Gastroesophageal sphincter (tissue), 4 donors: Measurements from ENCODE around the gene HCN1. TPM values are rescaled to one million over a fixed set of nuclear protein-coding genes. Genes with fewer than 3 reads are reported as not detected.
"Not testable (repeated sequence)": the region's sequence is repeated elsewhere in the genome, so short reads cannot be mapped to it uniquely, and the experiment has no call there.

Source experiments
- ATAC-seq: fragments of 150-250 bp; one replicate; pipeline ENCODE4 v1.9.1; 2016; ENCODE audit warnings: mild to moderate bottlenecking, moderate library complexity
- H3K27ac ChIP-seq, 4 donors: fragments of 200-600 bp; sonication (generic) in 3 of 4; 1 replicate in 3 of 4; 2 replicates in 1 of 4; pipeline ENCODE4 v1.5.1; 2016 to 2019
- H3K27me3 ChIP-seq: fragments of 200-600 bp; sonication (generic); one replicate; pipeline ENCODE4 v1.5.1; 2019
- H3K36me3 ChIP-seq, 2 donors: fragments of 200-600 bp; sonication (generic); one replicate each; pipeline ENCODE4 v1.5.1; 2019; ENCODE audit warnings: control low read depth in 1 of 2
- H3K4me1 ChIP-seq, 3 donors: fragments of 200-600 bp; sonication (generic); 1 replicate in 2 of 3; 2 replicates in 1 of 3; pipeline ENCODE4 v1.5.1; 2016 to 2019; ENCODE audit warnings: control low read depth in 2 of 3
- H3K4me3 ChIP-seq, 2 donors: fragments of 200-600 bp; sonication (generic); one replicate each; pipeline ENCODE4 v1.5.1; 2019; ENCODE audit warnings: mild to moderate bottlenecking in 1 of 2, moderate library complexity in 1 of 2
- H3K9me3 ChIP-seq, 3 donors: fragments of 200-600 bp; sonication (generic); one replicate each; pipeline ENCODE4 v1.5.1; 2017 to 2019; ENCODE audit warnings: control low read depth in 2 of 3
- EP300 ChIP-seq: sonication (generic); formaldehyde crosslinking; IDR thresholded peaks from one replicate; pipeline ENCODE4 v1.6.1; 2017; ENCODE audit warnings: antibody characterized with exemption, mild to moderate bottlenecking
- POLR2A ChIP-seq, 2 donors: fragments of 450-650 bp; IDR thresholded peaks; one replicate each; pipeline ENCODE4 v1.6.1; 2017; ENCODE audit warnings: antibody characterized with exemption in 2 of 2, mild to moderate bottlenecking in 2 of 2, moderate library complexity in 1 of 2
- POLR2AphosphoS5 ChIP-seq: sonication (generic); formaldehyde crosslinking; IDR thresholded peaks from one replicate; pipeline ENCODE4 v1.6.1; 2017; ENCODE audit warnings: antibody characterized with exemption
- WGBS, 2 donors: methylation state at CpG; one replicate each; pipeline ENCODE4 v1.1.5; 2018; ENCODE audit warnings: low coverage in 1 of 2; 5-methylcytosine and 5-hydroxymethylcytosine counted together
- total RNA-seq, 4 donors: library from RNA; depleted of rRNA; stranded (reverse); fragments of >200 nt; gene quantifications; one replicate each; pipeline ENCODE4 v1.1.0, GENCODE V29; 2016
- TF ChIP-seq, protein P1 (sequence below), 4 experiments: fragments of 200-600 bp in 2 of 4; fragments of 450-650 bp in 2 of 4; sonication (generic) in 1 of 4; IDR thresholded peaks; one replicate each; pipeline ENCODE4 v1.5.1; 2017 to 2019; ENCODE audit warnings: antibody characterized with exemption in 4 of 4, mild to moderate bottlenecking in 2 of 4, moderate library complexity in 2 of 4

HCN1 gene
- total RNA-seq, 4 donors from 2014 or later: 0.19 to 1.3 (median 0.63) TPM

DNA sequence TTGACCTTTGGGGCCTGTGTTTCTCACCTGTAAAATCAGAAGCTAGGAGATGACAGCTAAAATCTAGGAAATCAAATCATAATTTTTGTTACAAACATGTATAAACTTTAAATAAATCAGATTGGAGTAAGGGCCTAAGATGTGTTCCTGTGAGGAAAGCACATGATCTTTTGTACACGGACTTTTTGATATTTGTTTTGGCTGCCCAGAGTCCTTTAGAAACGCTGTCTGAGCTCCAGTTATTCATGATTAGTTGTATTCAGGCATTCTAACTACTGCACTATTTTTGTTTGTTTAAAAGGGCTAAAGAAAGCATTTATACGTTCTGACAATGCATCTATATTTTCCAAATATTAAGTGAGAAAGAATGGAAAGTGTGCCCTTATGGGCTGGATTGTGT lies 94.8 kb downstream of the HCN1 start:
- no peaks in the 10 kb centered on the region for H3K36me3 ChIP-seq
- no peak for TF ChIP-seq EP300
- TF ChIP-seq POLR2A (IDR thresholded peaks at IDR 0.05): no peak
- TF ChIP-seq, protein P1, sequence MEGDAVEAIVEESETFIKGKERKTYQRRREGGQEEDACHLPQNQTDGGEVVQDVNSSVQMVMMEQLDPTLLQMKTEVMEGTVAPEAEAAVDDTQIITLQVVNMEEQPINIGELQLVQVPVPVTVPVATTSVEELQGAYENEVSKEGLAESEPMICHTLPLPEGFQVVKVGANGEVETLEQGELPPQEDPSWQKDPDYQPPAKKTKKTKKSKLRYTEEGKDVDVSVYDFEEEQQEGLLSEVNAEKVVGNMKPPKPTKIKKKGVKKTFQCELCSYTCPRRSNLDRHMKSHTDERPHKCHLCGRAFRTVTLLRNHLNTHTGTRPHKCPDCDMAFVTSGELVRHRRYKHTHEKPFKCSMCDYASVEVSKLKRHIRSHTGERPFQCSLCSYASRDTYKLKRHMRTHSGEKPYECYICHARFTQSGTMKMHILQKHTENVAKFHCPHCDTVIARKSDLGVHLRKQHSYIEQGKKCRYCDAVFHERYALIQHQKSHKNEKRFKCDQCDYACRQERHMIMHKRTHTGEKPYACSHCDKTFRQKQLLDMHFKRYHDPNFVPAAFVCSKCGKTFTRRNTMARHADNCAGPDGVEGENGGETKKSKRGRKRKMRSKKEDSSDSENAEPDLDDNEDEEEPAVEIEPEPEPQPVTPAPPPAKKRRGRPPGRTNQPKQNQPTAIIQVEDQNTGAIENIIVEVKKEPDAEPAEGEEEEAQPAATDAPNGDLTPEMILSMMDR (IDR thresholded peaks at IDR 0.05): no peak
- TF ChIP-seq POLR2AphosphoS5: no peak
- no peak for ATAC-seq
- H3K27ac ChIP-seq: no peak overlapping the region
- H3K9me3 ChIP-seq: no peaks in the 10 kb centered on the region
- no peaks in the 10 kb centered on the region for H3K4me1 ChIP-seq
- H3K4me3 ChIP-seq: no peak overlapping the region
- 63 to 75% methylated on average over 3 of the region's 3 CpGs for WGBS, 2 donors
- no peaks in the 10 kb centered on the region for H3K27me3 ChIP-seq

DNA sequence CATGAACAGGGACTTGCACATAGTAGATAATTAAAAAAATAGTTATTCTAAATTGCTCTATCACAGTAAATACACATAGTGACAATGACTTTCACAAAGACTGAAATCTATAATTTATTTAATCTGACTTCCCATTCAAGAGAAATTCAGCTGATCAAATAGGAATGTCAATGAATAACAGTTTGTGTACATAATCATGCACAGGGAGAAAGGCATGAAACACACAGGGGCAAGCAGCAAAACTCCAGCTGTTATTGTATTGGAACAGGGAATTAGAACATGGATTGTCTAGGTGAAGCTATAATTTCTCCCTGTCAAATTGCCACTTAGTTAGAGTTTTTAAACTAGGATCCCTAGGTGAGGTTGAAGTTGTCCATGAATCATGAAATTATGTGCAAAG lies 99.9 kb downstream of the HCN1 start:
- H3K36me3 ChIP-seq: no peaks in the 10 kb centered on the region
- ATAC-seq: no peak
- H3K4me3 ChIP-seq: no peak overlapping the region
- no peaks in the 10 kb centered on the region for H3K9me3 ChIP-seq
- TF ChIP-seq, protein P1 (IDR thresholded peaks at IDR 0.05): no peak
- TF ChIP-seq POLR2A (IDR thresholded peaks at IDR 0.05) (no peak), POLR2AphosphoS5 (no peak), EP300 (no peak)
- H3K4me1 ChIP-seq: no peaks in the 10 kb centered on the region
- H3K27me3 ChIP-seq: no peaks in the 10 kb centered on the region
- no peak overlapping the region for H3K27ac ChIP-seq

DNA sequence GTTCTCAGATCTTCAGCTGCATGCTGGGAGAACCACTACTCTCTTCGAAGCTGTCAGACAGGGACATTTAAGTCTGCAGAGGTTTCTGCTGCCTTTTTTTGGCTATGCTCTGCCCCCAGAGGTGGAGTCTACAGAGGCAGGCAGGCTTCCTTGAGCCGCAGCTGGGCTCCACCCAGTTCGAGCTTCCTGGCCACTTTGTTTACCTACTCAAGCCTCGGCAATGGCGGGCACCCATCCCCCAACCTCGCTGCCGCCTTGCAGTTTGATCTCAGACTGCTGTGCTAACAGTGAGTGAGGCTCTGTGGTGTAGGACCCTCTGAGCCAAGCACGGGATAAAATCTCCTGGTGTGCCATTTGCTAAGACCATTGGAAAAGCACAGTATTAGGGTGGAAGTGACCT lies 110.2 kb downstream of the HCN1 start:
- no CpG with 5 or more reads among the region's 8 CpGs for WGBS, 2 donors
- H3K4me1 ChIP-seq, H3K9me3 ChIP-seq, H3K27ac ChIP-seq, H3K4me3 ChIP-seq, H3K36me3 ChIP-seq, H3K27me3 ChIP-seq, ATAC-seq: not testable (repeated sequence)

DNA sequence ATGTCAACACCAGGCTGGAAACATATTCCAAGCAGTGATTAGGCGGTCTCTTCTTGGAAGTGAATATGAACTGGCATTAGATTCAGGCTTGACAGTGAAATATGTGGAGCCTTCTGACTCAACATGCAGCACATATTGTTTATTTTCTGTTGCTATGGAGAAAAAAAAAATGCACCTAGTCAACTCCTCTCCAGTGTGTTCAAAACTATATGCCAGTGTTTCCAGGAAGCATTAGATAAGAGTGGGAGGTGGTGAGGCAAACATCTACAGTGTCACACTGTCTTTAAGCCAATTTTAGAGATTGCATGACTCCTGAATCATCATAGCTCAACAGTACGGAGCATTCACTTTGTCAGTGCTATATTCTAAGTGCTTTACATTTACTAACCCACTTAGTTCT lies 117.9 kb downstream of the HCN1 start:
- H3K27me3 ChIP-seq: no peaks in the 10 kb centered on the region
- no peak overlapping the region for H3K27ac ChIP-seq
- H3K4me3 ChIP-seq: no peak overlapping the region
- H3K9me3 ChIP-seq: no peaks in the 10 kb centered on the region
- no peaks in the 10 kb centered on the region for H3K36me3 ChIP-seq
- 12 to 23% methylated on average over 2 of the region's 2 CpGs for WGBS, 2 donors
- H3K4me1 ChIP-seq: no peaks in the 10 kb centered on the region
- TF ChIP-seq POLR2A (IDR thresholded peaks at IDR 0.05) (no peak), EP300 (no peak), POLR2AphosphoS5 (no peak)
- TF ChIP-seq, protein P1 (IDR thresholded peaks at IDR 0.05): no peak
- peak; percentile 34 for ATAC-seq

DNA sequence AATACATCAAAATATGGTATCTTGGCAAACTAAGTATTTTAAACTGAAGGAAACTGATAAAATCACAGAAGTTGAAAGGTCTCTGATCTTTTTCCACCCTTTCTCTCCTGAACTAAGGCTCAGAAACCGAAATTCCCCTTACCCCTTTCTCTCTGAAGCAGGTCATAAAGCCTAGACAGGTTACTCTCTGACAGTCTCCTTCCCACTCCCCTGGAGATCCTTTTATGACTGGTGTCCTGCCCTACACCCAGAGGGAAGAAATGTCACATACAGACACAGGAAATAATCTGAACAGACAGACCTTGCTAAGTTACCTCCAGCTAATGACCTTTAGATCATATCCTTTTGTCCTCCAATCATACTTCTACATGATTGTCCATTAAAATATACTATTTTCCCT lies 127.4 kb downstream of the HCN1 start:
- H3K4me1 ChIP-seq: no peaks in the 10 kb centered on the region
- no peaks in the 10 kb centered on the region for H3K9me3 ChIP-seq
- TF ChIP-seq EP300: no peak
- no peak for TF ChIP-seq POLR2A (IDR thresholded peaks at IDR 0.05)
- TF ChIP-seq POLR2AphosphoS5: no peak
- TF ChIP-seq, protein P1 (IDR thresholded peaks at IDR 0.05): no peak
- 0 to 80% methylated on average over 1 of the region's 1 CpG for WGBS, 2 donors
- H3K4me3 ChIP-seq: no peak overlapping the region
- H3K36me3 ChIP-seq: no peaks in the 10 kb centered on the region
- no peak overlapping the region for H3K27ac ChIP-seq
- H3K27me3 ChIP-seq: no peaks in the 10 kb centered on the region
- ATAC-seq: no peak

GRCh38 chr5:45542421-45542820 lies 153.8 kb downstream of the HCN1 start:
- TF ChIP-seq, protein P1 (IDR thresholded peaks at IDR 0.05): no peak
- no peak for TF ChIP-seq POLR2AphosphoS5
- TF ChIP-seq EP300: no peak
- TF ChIP-seq POLR2A (IDR thresholded peaks at IDR 0.05): no peak
- no peak for ATAC-seq
- no peak overlapping the region for H3K27ac ChIP-seq
- no peak overlapping the region for H3K4me3 ChIP-seq
- H3K9me3 ChIP-seq: no peaks in the 10 kb centered on the region
- no peaks in the 10 kb centered on the region for H3K4me1 ChIP-seq
- no peaks in the 10 kb centered on the region for H3K36me3 ChIP-seq
- H3K27me3 ChIP-seq: no peaks in the 10 kb centered on the region
- WGBS, 2 donors: 14 to 15% methylated on average over 3 of the region's 3 CpGs
